NK-92 (cell line): ENCODE measurements around the gene AUH.

ENCODE experiments used
- DNase-seq: peaks from one replicate; lab custom pipeline; 2025; ENCODE audit not compliant: unreplicated experiment; lab: John Stamatoyannopoulos, UW

Gene AUH

GRCh38 chr9:91340395-91340967, 21.2 kb downstream of the AUH start:
- DNase-seq = no peak

GRCh38 chr9:91338681-91339080, 23.0 kb downstream of the AUH start:
- no peak for DNase-seq

GRCh38 chr9:91336786-91337185, 24.9 kb downstream of the AUH start:
- DNase-seq = no peak

GRCh38 chr9:91334053-91334452, 27.7 kb downstream of the AUH start:
- DNase-seq = no peak

- no peak for DNase-seq
Observed at GRCh38 chr9:91333551-91333950, 28.2 kb downstream of the AUH start.

GRCh38 chr9:91332546-91333231, 29.0 kb downstream of the AUH start:
- no peak for DNase-seq

GRCh38 chr9:91331849-91332248, 29.9 kb downstream of the AUH start:
- no peak for DNase-seq

- DNase-seq = no peak
Observed at GRCh38 chr9:91328186-91328585, 33.5 kb downstream of the AUH start.

GRCh38 chr9:91321691-91322090, 40.0 kb downstream of the AUH start:
- DNase-seq = no peak

GRCh38 chr9:91320299-91320698, 41.4 kb downstream of the AUH start:
- no peak for DNase-seq

- DNase-seq = no peak
Observed at GRCh38 chr9:91316093-91316492, 45.6 kb downstream of the AUH start.

GRCh38 chr9:91315191-91315590, 46.5 kb downstream of the AUH start:
- no peak for DNase-seq

- DNase-seq = no peak
Observed at GRCh38 chr9:91312717-91313325, 48.9 kb downstream of the AUH start.

- no peak for DNase-seq
Observed at GRCh38 chr9:91310037-91310436, 51.7 kb downstream of the AUH start.

- no peak for DNase-seq
Observed at GRCh38 chr9:91308191-91308590, 53.5 kb downstream of the AUH start.

GRCh38 chr9:91307279-91307678, 54.4 kb downstream of the AUH start:
- DNase-seq = no peak

GRCh38 chr9:91306296-91306630, 55.5 kb downstream of the AUH start:
- no peak for DNase-seq

- DNase-seq = no peak
Observed at GRCh38 chr9:91305596-91306295, 56.0 kb downstream of the AUH start.

GRCh38 chr9:91303741-91304415, 57.8 kb downstream of the AUH start:
- no peak for DNase-seq

GRCh38 chr9:91302831-91303230, 58.9 kb downstream of the AUH start:
- no peak for DNase-seq

- DNase-seq = no peak
Observed at GRCh38 chr9:91301161-91301560, 60.6 kb downstream of the AUH start.

- DNase-seq = no peak
Observed at GRCh38 chr9:91298311-91298710, 63.4 kb downstream of the AUH start.
